AG04450 (cell line): ENCODE measurements around the gene JMJD7. TPM values are rescaled to one million over a fixed set of nuclear protein-coding genes. Genes with fewer than 3 reads are reported as not detected.

Source experiments
- CTCF ChIA-PET: fragments of 300-600, 350-600 bp; formaldehyde crosslinking; extraction: SDS; loops from one replicate; lab custom pipeline; 2022; ENCODE audit warnings: antibody characterized with exemption, inconsistent platforms; lab: Charles Lee
- POLR2A ChIA-PET: fragments of 350-600 bp; formaldehyde crosslinking; extraction: SDS; loops from one replicate; lab custom pipeline; 2021; ENCODE audit warnings: antibody characterized with exemption, inconsistent platforms; lab: Yijun Ruan, JAX
- DNase-seq: peaks from one replicate; pipeline ENCODE4 v3.0.0-alpha.2; 2011; ENCODE audit warnings: low read depth, low spot score
- H3K27ac ChIP-seq: one replicate; pipeline ENCODE4 v1.5.1; 2012; ENCODE audit warnings: low read depth, low read length, control low read depth
- H3K27me3 ChIP-seq: one replicate; pipeline ENCODE4 v1.6.0; 2012; ENCODE audit warnings: low read length; ENCODE audit not compliant: control insufficient read depth, insufficient read depth
- H3K4me3 ChIP-seq: 2 replicates; pipeline ENCODE4 v1.5.1; 2011; ENCODE audit warnings: mild to moderate bottlenecking, low read depth, low read length, control low read depth
- H3K9me3 ChIP-seq: 2 replicates; pipeline ENCODE4 v1.5.1; 2012; ENCODE audit warnings: low read length; ENCODE audit not compliant: control insufficient read depth, insufficient read depth
- polyA plus RNA-seq: library from polyadenylated mRNA; depleted of rRNA; stranded (reverse); fragments of >200 nt; gene quantifications from 2 replicates; pipeline ENCODE4 v1.2.3, GENCODE V29; 2011
- TF ChIP-seq, protein P1 (sequence below): IDR thresholded peaks from 2 replicates; pipeline ENCODE4 v1.5.1; 2011; ENCODE audit warnings: low read depth, low read length, control low read depth, inconsistent platforms

JMJD7 gene
- polyA plus RNA-seq, 1 experiment = 5.1 TPM

DNA sequence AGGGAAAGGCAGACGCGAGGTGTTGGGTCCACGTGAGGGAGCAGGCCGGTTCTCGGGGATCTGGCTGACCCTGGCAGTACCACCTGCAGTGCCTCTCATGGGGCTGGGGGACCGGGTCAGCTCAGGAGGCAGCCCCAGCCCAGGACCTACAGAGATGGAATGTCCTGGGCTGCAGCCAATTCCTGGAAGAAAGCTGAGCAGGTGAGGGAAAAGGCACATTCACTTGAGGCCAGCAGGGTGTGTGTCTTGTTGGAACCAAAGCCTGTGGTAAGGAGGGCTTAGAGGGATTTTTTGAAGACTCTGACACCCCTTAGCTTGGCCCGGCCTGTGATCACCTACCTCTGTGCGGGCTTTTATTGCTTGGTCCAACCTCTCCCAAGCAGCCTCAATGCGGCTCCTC lies 26.6 kb downstream of the JMJD7 start:
- TF ChIP-seq, protein P1, sequence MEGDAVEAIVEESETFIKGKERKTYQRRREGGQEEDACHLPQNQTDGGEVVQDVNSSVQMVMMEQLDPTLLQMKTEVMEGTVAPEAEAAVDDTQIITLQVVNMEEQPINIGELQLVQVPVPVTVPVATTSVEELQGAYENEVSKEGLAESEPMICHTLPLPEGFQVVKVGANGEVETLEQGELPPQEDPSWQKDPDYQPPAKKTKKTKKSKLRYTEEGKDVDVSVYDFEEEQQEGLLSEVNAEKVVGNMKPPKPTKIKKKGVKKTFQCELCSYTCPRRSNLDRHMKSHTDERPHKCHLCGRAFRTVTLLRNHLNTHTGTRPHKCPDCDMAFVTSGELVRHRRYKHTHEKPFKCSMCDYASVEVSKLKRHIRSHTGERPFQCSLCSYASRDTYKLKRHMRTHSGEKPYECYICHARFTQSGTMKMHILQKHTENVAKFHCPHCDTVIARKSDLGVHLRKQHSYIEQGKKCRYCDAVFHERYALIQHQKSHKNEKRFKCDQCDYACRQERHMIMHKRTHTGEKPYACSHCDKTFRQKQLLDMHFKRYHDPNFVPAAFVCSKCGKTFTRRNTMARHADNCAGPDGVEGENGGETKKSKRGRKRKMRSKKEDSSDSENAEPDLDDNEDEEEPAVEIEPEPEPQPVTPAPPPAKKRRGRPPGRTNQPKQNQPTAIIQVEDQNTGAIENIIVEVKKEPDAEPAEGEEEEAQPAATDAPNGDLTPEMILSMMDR = no peak
- POLR2A ChIA-PET = no interaction called here
- Histone ChIP-seq H3K4me3 (no peak overlapping the region), H3K27ac (no peak overlapping the region), H3K9me3 (no peaks in the 10 kb centered on the region; the same call in 1 of the 2 replicates), H3K27me3 (peaks cover 13% of the 10 kb centered on the region)
- no peak for DNase-seq
- CTCF ChIA-PET = no interaction called here

DNA sequence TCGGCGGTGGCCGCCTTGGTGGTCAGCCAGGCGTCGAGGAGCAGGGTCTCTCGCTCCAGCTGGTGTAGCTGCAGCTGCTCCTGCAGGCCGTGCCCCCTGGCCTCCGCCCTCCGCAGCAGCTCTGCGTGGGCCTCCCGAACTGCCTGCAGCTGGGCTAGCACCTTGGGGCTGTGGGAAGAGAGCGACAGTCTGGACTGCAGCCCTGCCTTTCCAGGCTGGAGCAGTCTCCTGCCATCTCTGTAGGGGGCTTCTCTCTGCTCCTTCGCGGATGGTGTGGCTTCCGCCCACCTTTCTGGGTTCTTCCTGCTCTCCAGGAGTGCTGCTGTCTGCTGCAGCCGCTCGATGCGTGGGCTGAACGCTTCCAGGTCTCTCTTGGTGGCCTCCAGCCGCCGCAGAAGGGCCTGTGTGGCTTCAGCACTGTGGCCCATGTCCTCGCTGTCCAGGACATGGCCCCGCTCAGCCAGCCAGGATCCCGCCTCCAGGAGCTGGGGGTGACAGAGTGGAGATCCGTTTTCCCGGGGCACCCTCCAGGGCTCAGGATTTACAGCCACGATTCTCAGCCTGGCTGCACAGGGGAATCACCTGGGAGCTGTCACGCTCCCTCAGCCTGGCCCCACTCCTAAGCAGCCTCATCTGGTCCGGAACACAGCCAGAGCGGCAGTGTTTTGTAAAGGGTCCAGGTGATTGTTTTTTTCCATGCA lies 27.5 kb downstream of the JMJD7 start:
- Histone ChIP-seq H3K9me3 (no peaks in the 10 kb centered on the region; the same call in 1 of the 2 replicates), H3K4me3 (no peak overlapping the region), H3K27me3 (peaks cover 14% of the 10 kb centered on the region), H3K27ac (no peak overlapping the region)
- DNase-seq = no peak
- ChIA-PET CTCF (no interaction called here), POLR2A (interaction anchor here (0.7 kb wide), 1 partner anchor 119 kb away, joined by 3 read pairs; no protein-coding TSS in a partner anchor)
- TF ChIP-seq, protein P1 = no peak

DNA sequence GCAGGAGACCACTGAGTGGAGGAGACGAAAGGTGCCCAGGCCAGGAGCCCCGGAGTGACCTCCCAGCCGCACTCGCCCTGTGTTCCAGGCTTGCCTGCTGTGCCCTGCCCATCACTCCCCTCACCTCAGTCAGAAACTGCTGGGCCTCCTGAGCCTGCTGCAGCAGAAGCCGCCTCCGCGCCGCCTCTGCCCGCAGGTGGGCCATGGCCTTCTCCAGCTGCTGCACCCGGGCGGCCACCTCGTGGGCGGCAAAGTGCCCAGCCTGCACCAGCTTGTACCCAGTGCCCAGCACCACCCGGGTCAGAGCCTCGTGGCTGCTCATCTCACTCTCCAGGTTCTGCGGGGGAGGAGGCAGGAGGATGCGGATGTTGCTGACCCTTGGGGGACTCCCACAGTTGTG lies 28.4 kb downstream of the JMJD7 start:
- ChIA-PET CTCF (no interaction called here), POLR2A (no interaction called here)
- TF ChIP-seq, protein P1 = no peak
- Histone ChIP-seq H3K27ac (no peak overlapping the region), H3K27me3 (peaks cover 18% of the 10 kb centered on the region), H3K4me3 (no peak overlapping the region), H3K9me3 (no peaks in the 10 kb centered on the region; the same call in 1 of the 2 replicates)
- no peak for DNase-seq

DNA sequence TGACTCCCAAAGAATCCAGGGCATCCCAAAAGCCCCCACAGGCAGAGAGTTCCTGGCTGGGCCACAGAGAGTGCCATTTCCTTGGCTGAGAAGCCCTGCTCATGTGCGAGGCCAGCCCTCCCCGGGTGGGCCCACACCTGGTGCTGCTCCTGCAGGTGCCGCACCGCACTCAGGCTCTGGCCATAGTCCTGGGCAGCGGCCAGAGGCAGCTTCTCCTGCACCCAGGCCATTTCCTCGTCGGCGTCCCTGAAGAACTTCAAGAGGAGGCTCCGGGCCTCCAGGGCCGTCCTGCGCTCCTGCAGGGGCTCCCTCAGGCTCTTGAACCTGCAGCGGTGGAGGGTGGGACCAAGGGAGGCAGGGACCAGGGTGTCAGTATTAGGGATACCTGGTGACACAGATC lies 28.8 kb downstream of the JMJD7 start:
- Histone ChIP-seq H3K27ac (no peak overlapping the region), H3K9me3 (no peaks in the 10 kb centered on the region; the same call in 1 of the 2 replicates), H3K27me3 (peaks cover 18% of the 10 kb centered on the region), H3K4me3 (no peak overlapping the region)
- TF ChIP-seq, protein P1 = no peak
- DNase-seq = no peak
- ChIA-PET CTCF (no interaction called here), POLR2A (interaction anchor here (0.8 kb wide), 1 partner anchor 14 kb away, joined by 3 read pairs; no protein-coding TSS in a partner anchor)

DNA sequence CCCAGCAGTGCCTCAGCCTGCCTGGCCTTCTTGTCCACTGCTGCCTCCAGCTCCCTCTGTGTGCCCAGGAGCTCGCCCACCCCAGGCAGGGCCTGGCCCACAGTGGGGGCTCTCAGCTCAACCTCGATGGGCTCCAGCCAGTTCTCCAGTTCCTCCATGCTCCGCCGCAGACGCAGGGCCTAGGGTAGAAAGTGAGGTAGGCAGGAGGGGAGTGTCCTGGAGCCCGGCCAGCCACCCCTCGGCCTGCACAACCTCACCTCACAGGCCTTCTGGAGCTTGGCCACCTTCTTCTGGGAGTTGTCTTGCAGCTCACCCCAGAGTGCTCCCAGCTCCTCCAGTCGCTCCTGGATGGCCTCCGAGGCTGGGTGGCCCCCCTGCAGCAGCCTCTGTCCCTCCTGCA lies 29.4 kb downstream of the JMJD7 start:
- no peak for DNase-seq
- TF ChIP-seq, protein P1 = no peak
- ChIA-PET CTCF (no interaction called here), POLR2A (interaction anchor here (0.8 kb wide), 1 partner anchor 14 kb away, joined by 3 read pairs; no protein-coding TSS in a partner anchor)
- H3K27ac ChIP-seq = no peak overlapping the region
- H3K27me3 ChIP-seq = peaks cover 15% of the 10 kb centered on the region
- H3K4me3 ChIP-seq = no peak overlapping the region
- H3K9me3 ChIP-seq = no peaks in the 10 kb centered on the region; the same call in 1 of the 2 replicates
